Measurements from ENCODE around the gene LGALS1.

- no peak for TF ChIP-seq GATA2 (IDR thresholded peaks at IDR 0.05; ENCODE audit: low read depth, low read length)
- TF ChIP-seq GATA3 (IDR thresholded peaks at IDR 0.05; ENCODE audit: low read depth, low read length): no peak
Measured at GRCh38 chr22:37710675-37711074, 35.2 kb downstream of the LGALS1 start.
